NCI-H526 (cell line): ENCODE data around the gene AVPR2.

ENCODE experiments used
- DNase-seq, 2 experiments: peaks; one replicate each; lab custom pipeline; 2025; lab: John Stamatoyannopoulos, UW

The AVPR2 gene

GRCh38 chrX:153913701-153914100, 9.2 kb downstream of the AVPR2 start:
- DNase-seq, result no peak

GRCh38 chrX:153917869-153918268, 13.4 kb downstream of the AVPR2 start:
- DNase-seq, result no peak

GRCh38 chrX:153919281-153919680, 14.8 kb downstream of the AVPR2 start:
- no peak for DNase-seq

DNA sequence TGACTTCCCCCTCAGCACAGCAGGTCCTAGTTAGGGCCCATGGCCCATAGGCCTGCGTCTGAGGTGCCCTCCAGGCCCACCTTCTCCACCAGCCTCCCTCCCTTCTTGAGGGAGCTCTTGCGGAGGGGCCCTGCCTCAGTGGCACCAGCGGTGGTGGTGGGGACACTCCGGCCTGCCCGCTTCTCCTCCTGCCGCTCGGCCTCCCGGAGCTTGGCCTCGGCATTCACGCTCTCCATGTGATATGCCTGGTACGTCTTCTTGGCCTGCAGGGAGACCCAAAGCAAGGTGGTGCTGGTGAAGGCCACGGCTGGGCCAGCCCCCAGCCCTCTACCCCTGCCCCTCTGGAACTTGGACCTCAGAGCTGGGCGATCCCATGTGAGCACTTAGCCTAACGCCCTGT, 16.1 kb downstream of the AVPR2 start:
- DNase-seq, result no peak

DNA sequence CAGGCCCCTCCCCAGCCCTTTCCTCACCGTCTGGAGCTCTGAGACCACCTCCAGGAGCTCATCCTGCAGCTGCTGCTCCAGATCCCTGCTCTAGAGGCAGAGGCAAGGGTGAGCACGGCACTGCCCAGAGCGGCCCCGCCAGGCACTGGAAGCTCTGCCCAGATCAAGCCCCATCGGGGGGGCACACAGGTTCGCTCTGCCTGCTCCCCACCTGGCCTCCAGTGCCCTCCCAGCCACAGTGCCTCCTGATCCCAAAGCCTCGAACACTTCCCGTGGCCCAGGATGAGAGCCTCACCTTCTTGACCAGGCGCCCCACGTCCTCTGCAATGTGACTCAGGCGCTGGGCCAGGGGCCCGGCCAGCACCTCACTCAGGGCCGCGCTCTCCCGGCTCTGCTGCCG, 16.6 kb downstream of the AVPR2 start:
- no peak for DNase-seq

GRCh38 chrX:153921511-153922446, 17.3 kb downstream of the AVPR2 start:
- no peak for DNase-seq

DNA sequence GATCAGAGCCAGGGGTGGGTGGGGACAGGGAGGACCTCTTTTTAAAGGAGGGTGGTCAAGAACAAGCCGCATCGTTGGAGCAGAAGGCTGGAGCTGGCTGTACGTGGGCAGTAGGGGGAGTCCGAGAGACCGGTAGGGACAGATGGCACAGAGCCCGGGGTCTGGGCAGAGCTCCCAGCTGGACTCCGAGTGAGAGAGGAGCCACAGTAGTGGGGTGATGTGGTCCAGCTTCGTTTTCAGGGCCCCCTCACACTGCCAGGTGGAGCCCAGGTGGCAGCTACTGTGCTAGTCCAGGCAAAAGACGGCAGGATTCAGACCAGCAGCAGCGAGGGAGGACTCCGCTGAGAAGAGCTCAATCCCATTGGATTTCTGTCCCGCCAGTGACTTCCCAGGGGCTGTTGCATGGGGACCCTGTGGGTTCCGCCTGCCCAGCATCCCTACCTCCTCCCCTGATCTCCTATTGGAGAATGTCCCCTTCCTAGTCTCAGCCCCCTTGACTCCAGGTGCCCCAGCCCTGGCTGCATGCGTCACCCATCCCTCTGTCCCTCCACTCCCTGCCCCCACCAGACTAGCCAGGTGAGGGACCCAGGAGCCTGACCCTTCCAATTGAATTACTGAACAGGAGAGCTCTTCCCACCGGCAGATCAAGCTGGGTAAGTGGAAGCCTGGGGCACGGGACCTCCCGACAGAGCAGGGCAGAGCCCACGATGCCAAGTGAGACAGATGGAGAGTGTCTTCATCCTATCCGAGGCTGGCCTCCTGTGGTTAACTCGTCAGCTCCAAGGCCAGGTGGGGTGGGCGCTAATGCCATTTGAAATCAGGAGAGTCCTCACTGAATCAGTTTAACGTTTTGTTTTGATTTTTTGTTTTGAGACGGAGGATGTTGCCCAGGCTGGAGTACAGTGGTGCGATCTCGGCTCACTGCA, 18.7 kb downstream of the AVPR2 start:
- peak in 1 of 2 experiments; percentile 42 for DNase-seq

GRCh38 chrX:153924149-153924861, 19.8 kb downstream of the AVPR2 start:
- DNase-seq, result peak; percentile 68 to 86

DNA sequence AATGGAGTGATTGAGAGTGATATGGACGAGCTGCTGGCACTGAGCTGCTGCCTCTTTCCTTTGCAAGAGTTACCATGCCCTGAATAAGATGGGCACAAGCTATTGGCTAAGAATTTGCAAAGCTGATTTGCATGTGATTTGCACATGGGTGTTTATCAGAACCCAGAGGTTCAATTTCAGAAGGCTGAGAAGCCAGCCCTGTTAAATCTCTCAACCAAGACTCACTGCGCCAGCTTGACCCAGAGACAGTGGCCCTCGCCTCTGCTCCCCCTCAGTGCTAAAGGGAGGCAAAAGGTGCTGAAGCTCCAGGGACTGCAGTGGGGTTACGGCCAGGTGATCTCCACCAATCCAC, 20.9 kb downstream of the AVPR2 start:
- DNase-seq, result peak; percentile 92 to 93

GRCh38 chrX:153925739-153926551, 21.5 kb downstream of the AVPR2 start, which contains the start of gene ARHGAP4:
Gene ARHGAP4 (minus strand): TSS chrX:153926264. CDS start chrX:153926202, 62 bp downstream.
- peak in 1 of 2 experiments; percentile 48 for DNase-seq

- peak in 1 of 2 experiments; percentile 51 for DNase-seq
These were observed 22.0 kb downstream of the AVPR2 start for GRCh38 chrX:153926552-153926857.

DNA sequence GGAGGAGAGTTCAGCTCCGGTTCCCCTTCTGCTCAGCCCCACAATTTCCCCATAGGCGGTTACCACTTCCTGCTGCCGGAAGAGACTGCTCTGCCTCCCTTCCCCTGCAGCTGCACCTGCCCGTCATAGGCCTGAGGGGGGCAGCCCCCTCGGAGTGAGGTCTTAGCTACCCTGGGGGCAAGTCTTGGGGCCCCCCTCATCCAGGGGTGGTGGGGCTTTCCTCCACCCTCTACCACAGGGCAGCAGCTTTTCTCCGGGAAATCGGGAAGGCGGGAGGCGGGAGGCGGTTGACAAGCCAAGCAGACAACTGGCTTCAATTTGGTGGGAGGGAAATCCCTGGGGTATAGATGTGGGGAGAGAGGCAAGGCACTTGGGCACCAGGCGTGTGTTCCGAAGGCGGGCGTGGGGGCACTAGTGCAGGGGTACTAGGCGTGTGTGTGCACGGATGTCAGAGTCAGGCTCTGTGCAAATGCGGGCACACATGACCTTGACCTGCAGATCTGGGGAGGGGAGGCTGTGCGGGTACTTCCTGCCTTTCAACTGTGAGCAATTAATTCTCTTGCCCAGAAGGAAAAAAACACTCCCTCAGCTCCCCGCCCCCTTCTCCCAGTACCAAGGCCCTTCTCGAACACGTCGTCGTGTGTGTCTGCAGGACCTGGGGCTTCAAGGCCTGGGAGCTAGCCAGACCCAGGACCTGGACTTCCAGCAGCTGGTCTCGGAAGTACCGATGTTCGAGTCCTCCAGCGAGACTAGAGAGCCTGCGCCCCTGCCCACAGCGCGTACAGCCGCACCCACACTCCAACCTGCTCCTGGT, 22.6 kb downstream of the AVPR2 start:
- DNase-seq, result peak; percentile 50 to 79

DNA sequence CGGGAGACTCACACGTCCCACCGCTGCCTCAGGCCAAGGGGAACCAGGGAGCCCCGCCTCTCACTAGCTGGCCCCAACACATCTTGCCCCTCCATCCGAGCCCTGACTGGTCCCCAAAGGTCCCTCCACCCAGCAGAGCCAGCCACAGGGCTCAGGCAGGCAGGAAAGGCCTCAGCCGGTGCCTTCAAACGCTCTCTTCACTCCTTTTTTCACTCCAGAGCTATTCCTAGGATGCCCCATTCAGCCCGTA, 23.1 kb downstream of the AVPR2 start:
- DNase-seq, result no peak

DNA sequence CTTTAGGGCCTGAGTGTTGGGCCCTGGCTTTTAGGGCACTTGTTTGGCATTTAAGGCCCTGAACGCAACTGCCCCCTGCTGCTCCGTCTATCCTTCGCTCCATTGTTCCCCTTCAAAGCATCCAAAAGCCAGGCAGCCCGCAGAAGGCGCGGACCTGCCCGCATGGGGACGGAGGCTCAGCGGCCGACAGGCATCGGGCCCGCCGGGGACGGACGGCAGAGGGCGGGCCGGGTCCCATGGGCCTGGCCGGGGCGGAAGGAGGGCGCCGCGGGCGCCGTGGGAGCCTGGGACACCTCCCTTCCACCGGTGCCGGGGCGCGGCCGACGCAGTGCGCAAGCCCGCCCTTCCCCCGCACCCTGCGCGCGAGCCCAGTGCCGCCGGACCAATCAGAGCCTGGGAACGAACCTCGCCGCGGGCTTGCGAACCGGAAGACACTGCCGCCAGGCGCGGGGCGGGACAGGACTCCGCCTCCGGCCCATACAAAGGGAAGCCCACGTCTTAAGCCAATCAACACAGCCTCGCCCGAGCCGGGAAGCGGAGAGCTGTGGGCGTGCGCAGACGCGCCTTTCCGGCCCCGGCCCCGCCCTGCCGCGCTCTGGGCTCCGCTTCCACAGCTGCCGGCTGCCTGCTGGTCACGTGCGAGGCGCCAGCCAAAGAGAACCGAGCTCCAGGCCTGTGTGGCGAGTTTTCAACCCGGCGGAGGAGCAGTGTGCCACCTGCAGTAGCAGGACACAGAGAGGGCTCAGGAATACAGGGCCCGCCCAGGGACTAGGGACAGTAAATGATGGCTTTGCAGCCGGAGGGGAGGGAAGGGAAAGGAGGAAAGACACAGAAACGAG, 23.7 kb downstream of the AVPR2 start:
- DNase-seq, result peak; percentile 97 to 98

DNA sequence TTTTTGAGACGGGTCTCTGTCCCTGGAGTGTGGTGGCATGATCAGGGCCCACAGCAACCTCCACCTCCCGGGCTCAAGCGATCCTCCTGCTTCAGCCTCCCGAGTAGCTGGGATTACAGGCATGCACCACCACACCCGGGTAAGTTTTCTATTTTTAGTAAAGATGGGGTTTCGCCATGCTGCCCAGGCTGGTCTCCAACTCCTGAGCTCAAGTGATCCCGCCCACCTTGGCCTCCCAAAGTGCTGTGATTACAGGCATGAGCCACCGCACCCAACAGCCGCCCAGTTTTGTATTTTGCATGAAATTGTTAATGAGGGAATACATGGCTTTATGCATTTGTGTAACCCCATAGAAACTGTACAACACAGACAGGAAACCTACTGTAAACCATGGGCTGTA, 24.4 kb downstream of the AVPR2 start:
- DNase-seq, result no peak

DNA sequence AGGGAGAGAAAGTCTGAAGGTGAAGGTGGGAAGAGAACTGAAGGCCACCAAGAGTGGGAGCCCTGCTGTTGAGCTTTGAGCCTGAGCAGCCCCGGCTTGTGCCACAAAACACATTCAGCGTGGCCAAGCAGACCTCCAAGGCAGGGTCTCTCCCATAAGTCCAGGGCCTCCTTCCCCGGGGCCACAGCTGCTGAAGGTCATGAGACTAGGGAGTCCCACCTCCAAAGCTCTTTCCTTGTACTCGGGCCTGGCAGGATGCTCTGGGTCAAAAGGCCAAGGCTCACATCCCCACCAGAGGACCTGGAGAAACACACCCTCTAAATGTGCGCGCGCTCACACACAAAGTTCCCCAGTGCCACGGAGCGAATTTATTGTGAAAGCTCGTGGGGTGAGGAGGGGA, 25.1 kb downstream of the AVPR2 start:
- DNase-seq, result no peak

DNA sequence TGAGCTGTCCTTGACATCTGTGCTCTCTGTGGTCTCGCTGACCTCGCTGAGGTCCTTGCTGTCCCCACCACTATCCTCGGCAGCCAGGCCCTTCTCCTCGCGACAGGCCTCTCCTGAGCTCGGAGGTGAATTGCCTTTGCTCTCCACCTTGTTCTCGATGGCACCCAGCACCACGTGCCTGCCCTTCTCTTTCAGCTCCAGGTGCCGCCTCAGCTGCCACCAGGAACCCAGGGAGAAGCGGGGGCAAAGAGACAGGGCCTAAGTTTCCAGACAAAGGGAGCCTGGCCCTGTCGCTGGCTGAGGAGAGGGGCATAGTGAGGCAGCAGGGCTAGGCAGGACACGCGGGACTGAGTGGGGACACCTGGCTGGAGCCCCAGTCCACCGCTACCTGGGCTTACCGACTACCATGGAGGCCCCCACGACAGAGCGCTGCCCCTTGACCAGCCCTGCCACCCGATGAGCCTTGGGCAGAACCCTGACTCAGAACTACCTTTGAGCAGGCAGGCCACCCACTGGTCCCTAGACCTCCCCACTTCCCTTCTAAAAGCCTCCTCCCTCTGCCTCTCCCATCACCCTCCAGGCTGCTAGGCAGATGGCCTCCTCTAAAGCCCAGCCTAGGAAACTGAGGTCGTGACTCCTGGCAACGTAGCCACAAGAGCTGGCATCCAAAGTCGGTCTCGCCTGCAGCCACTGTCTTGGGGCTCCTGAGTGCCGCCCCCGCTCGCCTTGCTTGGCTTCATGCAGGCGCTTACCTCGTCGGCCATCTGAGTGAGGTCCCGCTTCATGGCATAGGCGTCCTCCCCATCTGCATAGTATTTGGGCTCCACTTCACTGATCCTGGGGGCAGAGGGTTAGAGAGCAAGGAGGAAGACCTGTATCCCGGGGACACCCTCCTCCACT, 25.8 kb downstream of the AVPR2 start:
- no peak for DNase-seq

DNA sequence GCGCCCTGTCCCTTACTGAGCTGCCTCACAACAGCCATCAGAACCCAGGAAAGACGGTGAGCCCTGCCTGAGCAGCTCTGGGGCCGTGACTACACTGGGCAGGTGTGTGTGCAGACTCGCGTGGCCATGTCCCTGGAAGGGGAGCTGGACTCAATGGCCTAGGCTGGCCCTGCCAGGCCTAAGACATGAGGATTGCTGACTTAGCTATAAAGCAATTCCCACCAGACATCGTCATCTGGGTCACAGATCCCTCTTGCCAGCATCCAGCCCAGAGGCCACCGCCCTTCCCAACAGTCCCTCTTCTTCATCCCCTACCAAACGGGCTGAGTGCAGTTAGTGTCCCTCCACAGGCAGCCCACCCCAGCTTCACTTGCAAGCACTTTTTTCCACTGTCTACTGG, 26.7 kb downstream of the AVPR2 start:
- DNase-seq, result no peak

DNA sequence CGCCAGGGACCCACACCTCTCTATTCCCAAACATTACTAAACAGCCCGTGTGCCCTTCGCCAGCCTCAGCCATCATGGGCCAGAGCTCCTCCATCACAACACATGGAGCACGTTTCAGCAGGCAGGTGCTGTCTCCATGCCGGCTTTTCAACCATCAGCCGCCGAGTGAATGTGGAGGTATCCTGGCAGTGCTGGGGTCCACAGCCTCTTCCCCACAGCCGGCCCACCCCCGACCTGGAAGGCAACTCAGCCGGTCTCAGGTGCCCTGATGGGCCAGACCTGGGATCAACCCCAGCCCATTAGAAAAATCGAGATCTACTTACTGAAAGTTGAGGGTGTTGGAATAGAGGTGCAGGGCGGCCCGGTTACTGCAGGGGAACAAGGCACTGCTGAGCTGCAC, 27.3 kb downstream of the AVPR2 start:
- DNase-seq, result no peak
